PC-3 (cell line): Measurements from ENCODE around the gene GAB3. TPM values are rescaled to one million over a fixed set of nuclear protein-coding genes. Genes with fewer than 3 reads are reported as not detected.
A peak's percentile ranks its signal among the peaks of the same experiment; 100 is the strongest.

Experiments used
- ATAC-seq: fragments of 200-7000 bp; cut with Tn5 transposase; 2 replicates; pipeline ENCODE4 v1.9.1; 2020; ENCODE audit warnings: mild to moderate bottlenecking, moderate library complexity
- BruUV-seq: library from RNA; stranded (reverse); fragments of 400-500 nt; replicated peaks from 2 replicates; lab custom pipeline; 2021; lab: Mats Ljungman, UMichigan
- CTCF ChIA-PET: fragments of 300-600 bp; sonication (Branson Sonifier 250); formaldehyde crosslinking; loops from one replicate; lab custom pipeline; 2022; ENCODE audit warnings: antibody characterized with exemption; lab: Charles Lee
- POLR2A ChIA-PET: fragments of 300-600 bp; sonication (Branson Sonifier 250); formaldehyde crosslinking; loops from one replicate; lab custom pipeline; 2022; ENCODE audit warnings: antibody characterized with exemption; ENCODE audit not compliant: unreplicated experiment; lab: Charles Lee
- DNase-seq: peaks from one replicate; pipeline ENCODE4 v3.0.0-alpha.2; 2015
- H2AFZ ChIP-seq: fragments of 300-600 bp; sonication (generic); 2 replicates; pipeline ENCODE4 v1.6.0; 2016; ENCODE audit warnings: antibody characterized with exemption, low read length
- H3F3A ChIP-seq: fragments of 300-600 bp; sonication (generic); one replicate; pipeline ENCODE4 v1.6.0; 2017; ENCODE audit warnings: antibody characterized with exemption, low read length, control low read depth, mild to moderate bottlenecking; ENCODE audit not compliant: unreplicated experiment
- H3K27ac ChIP-seq: fragments of 300-600 bp; sonication (generic); 2 replicates; pipeline ENCODE4 v1.5.1; 2016; ENCODE audit warnings: mild to moderate bottlenecking, low read length
- H3K27me3 ChIP-seq: fragments of 300-600 bp; sonication (generic); 2 replicates; pipeline ENCODE4 v1.6.1; 2016; ENCODE audit warnings: low read length, mixed read lengths
- H3K36me3 ChIP-seq: fragments of 300-600 bp; sonication (generic); 2 replicates; pipeline ENCODE4 v1.6.1; 2016; ENCODE audit warnings: low read depth, mixed run types, low read length, mixed read lengths
- H3K4me1 ChIP-seq: fragments of 300-600 bp; sonication (generic); 2 replicates; pipeline ENCODE4 v1.5.1; 2016; ENCODE audit warnings: low read length; ENCODE audit not compliant: insufficient read depth
- H3K4me2 ChIP-seq: fragments of 300-600 bp; sonication (generic); 2 replicates; pipeline ENCODE4 v1.6.0; 2016; ENCODE audit warnings: low read length
- H3K4me3 ChIP-seq: fragments of 300-600 bp; sonication (generic); 2 replicates; pipeline ENCODE4 v1.5.1; 2016; ENCODE audit warnings: mild to moderate bottlenecking, low read length, mixed read lengths
- H3K79me2 ChIP-seq: fragments of 300-600 bp; sonication (generic); 2 replicates; pipeline ENCODE4 v1.6.1; 2017; ENCODE audit warnings: low read length, mixed read lengths
- H3K9ac ChIP-seq: fragments of 300-600 bp; sonication (generic); 2 replicates; pipeline ENCODE4 v1.6.0; 2016; ENCODE audit warnings: mild to moderate bottlenecking, low read length
- H3K9me2 ChIP-seq: fragments of 300-600 bp; sonication (generic); replicated peaks from 2 replicates; pipeline ENCODE4 v1.6.1; 2016; ENCODE audit warnings: mixed run types, low read length, mixed read lengths
- H3K9me3 ChIP-seq: fragments of 300-600 bp; sonication (generic); 2 replicates; pipeline ENCODE4 v1.6.1; 2016; ENCODE audit warnings: low read length, mixed read lengths
- H4K20me1 ChIP-seq: fragments of 300-600 bp; sonication (generic); 2 replicates; pipeline ENCODE4 v1.6.1; 2016; ENCODE audit warnings: low read length, mixed read lengths
- CTCF ChIP-seq: fragments of 300-600 bp; sonication (generic); conservative IDR thresholded peaks from 2 replicates; pipeline ENCODE4 v1.5.1; 2017; ENCODE audit warnings: antibody characterized with exemption, low read depth, mild to moderate bottlenecking, low read length
- EZH2 ChIP-seq: fragments of 300-600 bp; sonication (generic); IDR thresholded peaks from one replicate; pipeline ENCODE4 v1.6.1; 2017; ENCODE audit warnings: antibody characterized with exemption, mild to moderate bottlenecking, low read length; ENCODE audit not compliant: unreplicated experiment
- EZH2phosphoT487 ChIP-seq: fragments of 300-600 bp; sonication (generic); IDR thresholded peaks from 2 replicates; pipeline ENCODE4 v1.6.1; 2018; ENCODE audit warnings: mild to moderate bottlenecking, antibody characterized with exemption, low read length, borderline replicate concordance
- intact Hi-C: fragments of 100-400 bp; cut with micrococcal nuclease; formaldehyde crosslinking; loops from 2 replicates; pipeline ENCODE4 v1.9.0; 2023
- total RNA-seq: library from RNA; depleted of rRNA; stranded (reverse); fragments of >200 nt; gene quantifications from 2 replicates; pipeline ENCODE4 v1.2.3, GENCODE V29; 2014

GAB3 gene
- total RNA-seq, 1 experiment from 2014 or later, result 3.1 TPM

- H4K20me1 ChIP-seq, result no peaks in the 10 kb centered on the region
- BruUV-seq, result no TSS peak
- TF ChIP-seq CTCF (no peak), EZH2 (no peak), EZH2phosphoT487 (no peak)
- ATAC-seq (no peak), DNase-seq (no peak)
- no peaks in the 10 kb centered on the region for H3K9me2 ChIP-seq
- H3K27ac ChIP-seq, result no peak overlapping the region
- H3K4me3 ChIP-seq, result no peak overlapping the region
- no peaks in the 10 kb centered on the region for H3K79me2 ChIP-seq
- POLR2A ChIA-PET, result no interaction called here
- H3K4me1 ChIP-seq, result peaks cover 50% of the 10 kb centered on the region
- no peak overlapping the region for H3K4me2 ChIP-seq
- CTCF ChIA-PET, result no interaction called here
- no peaks in the 10 kb centered on the region for H3K36me3 ChIP-seq
- H2AFZ ChIP-seq, result no peak overlapping the region
- intact Hi-C loops, result no loop called here
- no peak overlapping the region for H3K9ac ChIP-seq
- H3K27me3 ChIP-seq, result no peaks in the 10 kb centered on the region
- H3K9me3 ChIP-seq, result no peaks in the 10 kb centered on the region
- peaks cover 3% of the 10 kb centered on the region for H3F3A ChIP-seq
Measured at GRCh38 chrX:154728431-154729190, 22.3 kb downstream of the GAB3 start.

GRCh38 chrX:154727871-154728270, 23.0 kb downstream of the GAB3 start:
- Histone ChIP-seq H3K27me3 (no peaks in the 10 kb centered on the region), H4K20me1 (no peaks in the 10 kb centered on the region), H3K9me3 (no peaks in the 10 kb centered on the region), H3F3A (peaks cover 3% of the 10 kb centered on the region), H3K27ac (no peak overlapping the region), H3K9me2 (no peaks in the 10 kb centered on the region), H2AFZ (no peak overlapping the region), H3K4me3 (no peak overlapping the region), H3K4me2 (0 out of 2 replicates have a peak overlapping the region, but pooled peaks have one; percentile 16), H3K36me3 (no peaks in the 10 kb centered on the region), H3K4me1 (peaks cover 42% of the 10 kb centered on the region), H3K79me2 (no peaks in the 10 kb centered on the region), H3K9ac (no peak overlapping the region)
- no peak for TF ChIP-seq EZH2
- TF ChIP-seq EZH2phosphoT487, result no peak
- TF ChIP-seq CTCF, result no peak
- BruUV-seq, result no TSS peak
- ATAC-seq (peak; percentile 20; the same call in 1 of the 2 replicates), DNase-seq (peak; percentile 39)
- ChIA-PET CTCF (no interaction called here), POLR2A (no interaction called here)
- intact Hi-C loops, result no loop called here

GRCh38 chrX:154727418-154727817, 23.5 kb downstream of the GAB3 start:
- CTCF ChIA-PET, result no interaction called here
- POLR2A ChIA-PET, result no interaction called here
- H3K4me2 ChIP-seq, result 0 out of 2 replicates have a peak overlapping the region, but pooled peaks have one; percentile 16
- H3K4me1 ChIP-seq, result peaks cover 38% of the 10 kb centered on the region
- no peak overlapping the region for H3K4me3 ChIP-seq
- no peak overlapping the region for H2AFZ ChIP-seq
- no TSS peak for BruUV-seq
- H3K9me2 ChIP-seq, result no peaks in the 10 kb centered on the region
- H3K9me3 ChIP-seq, result no peaks in the 10 kb centered on the region
- DNase-seq (no peak), ATAC-seq (no peak)
- H3F3A ChIP-seq, result peaks cover 3% of the 10 kb centered on the region
- no peaks in the 10 kb centered on the region for H3K27me3 ChIP-seq
- H4K20me1 ChIP-seq, result no peaks in the 10 kb centered on the region
- TF ChIP-seq CTCF (no peak), EZH2 (no peak), EZH2phosphoT487 (no peak)
- intact Hi-C loops, result no loop called here
- no peak overlapping the region for H3K9ac ChIP-seq
- H3K27ac ChIP-seq, result no peak overlapping the region
- no peaks in the 10 kb centered on the region for H3K36me3 ChIP-seq
- H3K79me2 ChIP-seq, result no peaks in the 10 kb centered on the region
